Breast epithelium (tissue), 4 donors: ENCODE measurements around the gene C3orf38. TPM values are rescaled to one million over a fixed set of nuclear protein-coding genes. Genes with fewer than 3 reads are reported as not detected.
"Not testable (repeated sequence)": the region's sequence is repeated elsewhere in the genome, so short reads cannot be mapped to it uniquely, and the experiment has no call there.

Experiments used
- DNase-seq, 2 donors: peaks; one replicate each; pipeline ENCODE4 v3.0.0-alpha.2; 2019; ENCODE audit warnings: low spot score in 2 of 2
- H3K27ac ChIP-seq, 2 donors: fragments of 200-600 bp; sonication (generic) in 1 of 2; one replicate each; pipeline ENCODE4 v1.5.1; 2016 to 2019; ENCODE audit warnings: mild to moderate bottlenecking in 1 of 2
- H3K27me3 ChIP-seq, 2 donors: fragments of 200-600 bp; sonication (generic) in 1 of 2; one replicate each; pipeline versions ENCODE4 v1.5.1 to v1.6.0; 2017 to 2019; ENCODE audit warnings: control low read depth in 1 of 2, mild to moderate bottlenecking in 1 of 2
- H3K36me3 ChIP-seq: fragments of 200-600 bp; one replicate; pipeline ENCODE4 v1.5.1; 2019
- H3K4me1 ChIP-seq, 2 donors: fragments of 200-600 bp; sonication (generic); one replicate each; pipeline ENCODE4 v1.5.1; 2016 to 2019; ENCODE audit warnings: control low read depth in 1 of 2
- H3K4me3 ChIP-seq, 3 donors: fragments of 200-600 bp; sonication (generic); 1 replicate in 2 of 3; 2 replicates in 1 of 3; pipeline ENCODE4 v1.5.1; 2016 to 2019; ENCODE audit warnings: mild to moderate bottlenecking in 3 of 3, moderate library complexity in 2 of 3
- H3K9me3 ChIP-seq, 2 donors: fragments of 200-600 bp; sonication (generic) in 1 of 2; one replicate each; pipeline ENCODE4 v1.5.1; 2016 to 2019; ENCODE audit warnings: control low read depth in 1 of 2
- CTCF ChIP-seq, 3 donors: fragments of 450-650 bp; IDR thresholded peaks; one replicate each; pipeline ENCODE4 v1.5.1; 2016 to 2017; ENCODE audit warnings: antibody characterized with exemption in 3 of 3, mild to moderate bottlenecking in 3 of 3, moderate library complexity in 3 of 3
- POLR2A ChIP-seq: fragments of 450-650 bp; IDR thresholded peaks from one replicate; pipeline ENCODE4 v1.6.1; 2016; ENCODE audit warnings: antibody characterized with exemption, mild to moderate bottlenecking, moderate library complexity
- POLR2AphosphoS5 ChIP-seq, 3 donors: sonication (generic); formaldehyde crosslinking; IDR thresholded peaks; one replicate each; pipeline ENCODE4 v1.6.1; 2017; ENCODE audit warnings: antibody characterized with exemption in 3 of 3
- intact Hi-C: fragments of 100-400 bp; cut with DNase I; formaldehyde crosslinking; loops from one replicate; pipeline ENCODE4 v1.15.1; 2023; ENCODE audit warnings: low total_unique reads
- total RNA-seq, 3 donors: library from RNA; depleted of rRNA; stranded (reverse); fragments of >200 nt; gene quantifications; one replicate each; pipeline ENCODE4 v1.1.0, GENCODE V29; 2016

Gene C3orf38
- total RNA-seq, 3 donors from 2014 or later = 20.3 to 32.1 (median 23.0) TPM

- H3K4me1 ChIP-seq = no peaks in the 10 kb centered on the region
- H3K36me3 ChIP-seq = no peaks in the 10 kb centered on the region
- DNase-seq = peak in 1 of 2 donors; percentile 21
- H3K27ac ChIP-seq = no peak overlapping the region
- H3K9me3 ChIP-seq = no peaks in the 10 kb centered on the region
- H3K27me3 ChIP-seq = no peaks in the 10 kb centered on the region
- H3K4me3 ChIP-seq = no peak overlapping the region
- intact Hi-C loops = no loop called here
- TF ChIP-seq POLR2A (no peak), POLR2AphosphoS5 (IDR thresholded peaks at IDR 0.05) (no peak), CTCF (IDR thresholded peaks at IDR 0.05) (peak; percentile 43 to 56 (median 53))
Measured at GRCh38 chr3:88113311-88114162, 36.2 kb upstream of the C3orf38 start.

GRCh38 chr3:88114878-88115549 is 34.7 kb upstream of the C3orf38 start:
- TF ChIP-seq POLR2AphosphoS5 (IDR thresholded peaks at IDR 0.05) = no peak
- no peak for TF ChIP-seq CTCF (IDR thresholded peaks at IDR 0.05)
- TF ChIP-seq POLR2A = no peak
- Histone ChIP-seq H3K4me3 (no peak overlapping the region), H3K9me3 (no peaks in the 10 kb centered on the region), H3K36me3 (no peaks in the 10 kb centered on the region), H3K27ac (no peak overlapping the region), H3K27me3 (no peaks in the 10 kb centered on the region), H3K4me1 (no peaks in the 10 kb centered on the region)
- no peak for DNase-seq
- intact Hi-C loops = no loop called here

- H3K9me3 ChIP-seq = no peaks in the 10 kb centered on the region
- H3K4me3 ChIP-seq = no peak overlapping the region
- TF ChIP-seq POLR2AphosphoS5 (IDR thresholded peaks at IDR 0.05) = no peak
- TF ChIP-seq POLR2A = no peak
- no peak for TF ChIP-seq CTCF (IDR thresholded peaks at IDR 0.05)
- no peak overlapping the region for H3K27ac ChIP-seq
- no peaks in the 10 kb centered on the region for H3K36me3 ChIP-seq
- no peaks in the 10 kb centered on the region for H3K4me1 ChIP-seq
- no peak for DNase-seq
- intact Hi-C loops = no loop called here
- no peaks in the 10 kb centered on the region for H3K27me3 ChIP-seq
Measured at GRCh38 chr3:88117683-88118082, 32.1 kb upstream of the C3orf38 start.

GRCh38 chr3:88118603-88119002 is 31.2 kb upstream of the C3orf38 start:
- H3K4me3 ChIP-seq, H3K27me3 ChIP-seq, H3K27ac ChIP-seq, H3K9me3 ChIP-seq, DNase-seq, intact Hi-C loops, H3K36me3 ChIP-seq, H3K4me1 ChIP-seq: not testable (repeated sequence)

GRCh38 chr3:88123526-88123925 is 26.2 kb upstream of the C3orf38 start:
- Histone ChIP-seq H3K4me1 (no peaks in the 10 kb centered on the region), H3K27me3 (no peaks in the 10 kb centered on the region), H3K36me3 (no peaks in the 10 kb centered on the region), H3K4me3 (no peak overlapping the region), H3K27ac (no peak overlapping the region), H3K9me3 (no peaks in the 10 kb centered on the region)
- intact Hi-C loops = no loop called here
- no peak for DNase-seq
- no peak for TF ChIP-seq CTCF (IDR thresholded peaks at IDR 0.05)
- no peak for TF ChIP-seq POLR2A
- TF ChIP-seq POLR2AphosphoS5 (IDR thresholded peaks at IDR 0.05) = no peak
